NCI-H1417 treated with DMSO at 0.1 percent for 48 hours (cell line): ENCODE results near the gene SAE1.
"Not testable (repeated sequence)": the region's sequence is repeated elsewhere in the genome, so short reads cannot be mapped to it uniquely, and the experiment has no call there.

Experiments used
- DNase-seq: peaks from one replicate; lab custom pipeline; 2025; lab: John Stamatoyannopoulos, UW

Gene SAE1

GRCh38 chr19:47130589-47131227 is at the start of gene SAE1:
Gene SAE1, plus strand, starts transcription at chr19:47130835. Its CDS starts 96 bp downstream, at chr19:47130931.
- DNase-seq, result peak; percentile 79

DNA sequence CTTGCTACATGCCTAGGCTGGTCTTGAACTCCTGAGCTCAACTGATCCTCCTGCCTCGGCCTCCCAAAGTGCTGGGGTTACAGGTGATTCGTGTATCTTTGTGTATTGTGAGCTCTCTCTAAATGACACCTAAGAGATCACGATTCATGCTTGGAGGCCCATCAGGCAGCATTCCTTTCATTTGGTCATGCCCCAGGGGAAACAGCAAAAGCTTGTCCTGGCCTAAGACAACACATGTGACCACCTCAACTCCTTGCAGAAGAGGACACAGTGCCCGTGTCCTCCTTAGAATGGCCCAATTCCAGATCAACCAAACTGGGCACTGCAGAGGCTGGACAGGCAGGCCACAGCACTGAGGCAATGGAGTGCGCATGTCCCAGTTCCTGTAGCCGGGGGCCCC is 49.5 kb upstream of the SAE1 start:
- DNase-seq, result no peak

DNA sequence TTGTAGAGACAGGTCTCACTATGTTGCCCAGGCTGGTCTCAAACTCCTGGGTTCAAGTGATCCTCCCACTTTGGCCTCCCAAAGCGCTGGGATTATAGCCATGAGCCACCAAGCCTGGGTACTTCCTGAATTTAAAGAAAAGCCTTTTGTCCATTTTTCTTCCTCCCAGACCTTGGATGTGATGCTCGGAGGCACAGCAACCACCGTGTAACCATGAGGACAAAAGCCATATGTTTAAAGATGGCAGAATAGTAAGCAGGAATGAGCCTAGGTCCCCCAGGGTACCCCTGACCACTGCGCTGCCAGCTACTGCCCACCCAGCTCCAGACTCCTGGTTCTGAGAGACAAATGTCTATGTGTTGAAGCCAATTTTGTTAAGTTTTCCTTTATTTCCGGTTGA is 48.1 kb upstream of the SAE1 start:
- no peak for DNase-seq

DNA sequence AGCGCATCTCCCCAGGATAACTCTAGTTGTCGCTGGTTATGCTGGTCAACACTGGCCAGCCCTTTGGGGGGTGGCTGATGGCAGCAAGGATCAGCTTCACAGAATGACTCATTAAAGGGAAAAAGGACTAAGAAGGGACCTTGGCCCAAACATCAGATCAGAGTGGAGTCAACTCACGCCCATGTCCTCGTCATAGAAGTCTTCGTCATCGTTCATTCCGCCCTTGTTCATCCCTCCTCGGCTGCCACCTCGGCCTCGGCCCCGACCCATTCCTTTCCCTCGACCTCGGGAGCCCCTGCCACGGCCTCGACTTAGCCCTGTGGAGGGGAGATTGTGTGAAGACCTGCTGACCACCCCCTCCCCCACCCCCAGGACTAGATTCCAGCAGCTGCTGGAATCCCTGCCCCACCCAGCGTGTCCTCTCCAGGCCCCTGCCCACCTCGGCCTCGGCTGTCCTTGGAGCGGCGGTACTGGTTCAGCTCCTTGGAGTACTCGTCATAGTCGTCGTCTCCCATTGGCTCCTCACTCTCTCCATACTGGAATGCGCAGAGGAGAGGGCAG is 45.7 kb upstream of the SAE1 start:
- DNase-seq, result no peak

GRCh38 chr19:47086280-47086679 is 44.4 kb upstream of the SAE1 start:
- DNase-seq, result no peak

GRCh38 chr19:47089767-47090350 is 40.8 kb upstream of the SAE1 start:
- DNase-seq, result no peak

GRCh38 chr19:47093254-47093653 is 37.4 kb upstream of the SAE1 start:
- DNase-seq, result no peak

- no peak for DNase-seq
These were observed 36.8 kb upstream of the SAE1 start for GRCh38 chr19:47093841-47094240.

DNA sequence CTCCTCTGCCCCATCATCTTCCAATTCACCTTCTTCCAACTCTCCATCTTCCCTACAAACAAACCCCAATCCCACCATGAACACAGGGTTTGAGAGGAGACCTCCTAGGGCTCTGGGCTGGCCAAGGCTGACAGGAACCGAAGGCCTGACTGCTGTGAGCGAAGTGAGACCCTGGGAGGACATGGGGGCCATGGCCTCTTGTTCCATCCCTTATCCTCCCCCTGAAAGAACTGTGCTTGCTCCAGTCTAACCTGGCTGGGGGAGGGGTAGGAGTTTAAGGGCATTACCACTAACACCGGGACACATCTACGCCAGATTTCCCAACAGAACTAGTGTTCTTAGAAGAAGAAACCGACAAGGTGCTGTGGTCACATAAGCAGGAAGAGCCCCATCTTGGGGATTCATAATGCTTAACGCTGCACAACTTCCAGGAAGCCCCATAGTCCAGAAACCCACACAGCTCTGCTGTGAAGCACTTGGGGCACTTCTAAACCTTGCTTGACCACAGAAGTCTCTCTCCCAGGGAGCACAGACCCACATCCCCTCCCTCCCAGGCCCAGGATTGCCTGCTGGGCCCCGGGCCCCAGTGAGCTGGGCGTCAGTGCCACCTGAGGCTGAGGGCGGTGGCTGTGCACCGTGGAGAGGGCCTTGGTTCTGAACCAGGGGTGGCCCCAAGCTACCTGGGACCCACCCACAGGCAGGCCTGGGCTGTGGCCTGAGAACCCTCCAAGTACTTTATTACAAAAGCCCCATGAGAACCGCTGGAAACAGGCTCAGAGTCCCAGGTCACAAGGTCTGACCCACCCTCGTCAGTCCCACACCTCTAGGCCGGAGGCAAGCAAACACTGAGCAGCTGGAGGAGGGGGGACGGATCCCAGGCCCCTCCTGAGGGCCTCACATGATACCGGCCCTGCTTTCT is 35.8 kb upstream of the SAE1 start:
- DNase-seq, result no peak

DNA sequence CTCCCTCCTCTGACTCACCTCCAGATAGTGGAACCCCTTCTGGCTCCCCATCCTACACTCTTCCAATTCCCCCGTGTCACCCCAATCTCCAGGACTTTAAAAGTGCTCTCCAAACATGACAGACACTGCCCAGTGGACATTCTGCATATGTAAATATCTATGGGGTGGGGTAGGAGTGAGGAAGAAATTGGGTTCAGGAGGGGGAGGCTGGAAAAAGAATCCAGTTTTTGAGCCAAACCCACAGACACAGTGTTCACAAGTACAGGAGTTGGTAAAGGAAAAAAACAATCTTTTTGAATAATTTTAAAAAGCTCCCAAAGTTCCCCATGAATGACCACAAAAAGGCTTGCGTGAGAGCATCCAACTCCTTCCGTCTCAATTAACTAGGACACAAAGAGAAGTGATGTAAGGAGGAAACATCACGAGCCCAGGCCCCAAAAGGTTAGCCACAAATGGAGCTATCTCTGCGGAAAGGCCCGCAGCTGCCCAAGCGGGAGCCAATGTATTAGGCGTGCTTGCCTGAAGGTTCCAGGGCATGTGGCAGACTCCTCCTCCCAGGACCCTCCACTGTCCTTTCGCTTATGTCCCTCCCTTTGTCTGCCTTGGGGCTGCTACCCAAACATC is 35.0 kb upstream of the SAE1 start:
- DNase-seq, result no peak

GRCh38 chr19:47096100-47096704 is 34.4 kb upstream of the SAE1 start:
- no peak for DNase-seq

GRCh38 chr19:47096721-47097120 is 33.9 kb upstream of the SAE1 start:
- no peak for DNase-seq

GRCh38 chr19:47097396-47098201 is 33.0 kb upstream of the SAE1 start:
- DNase-seq, result no peak

DNA sequence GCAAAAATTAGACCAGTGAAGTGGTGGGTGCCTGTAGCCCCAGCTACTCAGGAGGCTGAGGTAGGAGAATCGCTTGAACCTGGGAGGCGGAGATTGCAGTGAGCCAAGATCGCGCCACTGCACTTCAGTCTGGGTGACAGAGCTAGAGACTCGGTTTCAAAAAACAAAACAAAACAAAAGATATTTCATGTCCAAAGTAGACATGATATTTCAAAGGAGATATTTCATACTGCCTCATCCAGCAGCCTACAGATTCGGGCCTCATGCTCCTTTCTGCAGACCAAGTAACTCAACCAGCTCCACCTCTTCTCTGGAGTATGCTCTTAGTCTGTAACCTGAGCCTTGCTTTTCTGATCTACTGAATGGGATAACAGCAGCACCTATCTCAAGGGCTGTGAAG is 32.0 kb upstream of the SAE1 start:
- no peak for DNase-seq

GRCh38 chr19:47099576-47100050 is 31.0 kb upstream of the SAE1 start:
- no peak for DNase-seq

GRCh38 chr19:47100290-47100689 is 30.3 kb upstream of the SAE1 start:
- no peak for DNase-seq

- not testable (repeated sequence) for DNase-seq
These were observed 29.5 kb upstream of the SAE1 start for GRCh38 chr19:47101116-47101515.

- DNase-seq, result no peak
These were observed 28.1 kb upstream of the SAE1 start for GRCh38 chr19:47102346-47103060.

DNA sequence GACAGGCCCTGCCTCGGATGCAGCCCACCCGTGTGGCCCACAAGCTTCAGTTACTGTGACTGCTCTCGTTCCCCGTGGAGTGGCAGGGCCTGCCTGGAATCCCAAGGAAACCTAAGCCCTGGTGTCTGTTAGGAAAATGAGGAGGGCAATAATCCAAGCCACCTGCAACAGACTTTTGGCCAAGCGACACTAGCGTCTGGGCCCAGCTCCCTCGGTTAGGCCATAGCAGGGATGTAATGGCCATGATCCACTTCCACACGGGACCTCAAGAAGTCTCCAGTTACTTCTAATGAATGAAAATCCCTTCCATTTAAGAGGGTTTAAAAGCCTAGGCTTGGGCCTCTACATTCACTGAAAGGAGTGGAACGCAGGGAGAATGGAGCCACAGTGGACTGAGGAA is 26.0 kb upstream of the SAE1 start:
- no peak for DNase-seq

DNA sequence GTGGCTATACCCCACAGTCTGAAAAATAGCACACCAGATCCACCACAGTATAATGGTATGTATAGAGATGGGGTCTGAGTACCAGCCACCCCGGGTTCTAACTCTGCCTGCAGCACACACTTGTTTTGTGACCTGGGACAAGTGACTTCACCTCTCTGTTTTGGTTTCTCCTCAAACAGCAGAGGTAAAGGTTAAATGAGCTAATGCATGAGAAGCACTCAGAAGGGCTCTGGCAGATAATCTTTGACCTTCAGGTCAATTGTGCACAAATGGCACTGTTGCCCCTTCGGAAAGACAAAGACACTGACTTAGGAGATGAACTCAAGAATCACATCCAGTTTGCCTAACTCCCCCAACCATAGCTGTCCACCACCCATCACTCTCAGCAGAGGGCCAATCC is 24.8 kb upstream of the SAE1 start:
- DNase-seq, result no peak
